ENCODE results near the gene ACAD8. TPM values are rescaled to one million over a fixed set of nuclear protein-coding genes. Genes with fewer than 3 reads are reported as not detected.
"Not testable (repeated sequence)": the region's sequence is repeated elsewhere in the genome, so short reads cannot be mapped to it uniquely, and the experiment has no call there.

The ACAD8 gene
- total RNA-seq, 1 donor from 2014 or later = 28.6 TPM

GRCh38 chr11:134282121-134283045, 29.0 kb downstream of the ACAD8 start:
- H3K27ac ChIP-seq = no peak overlapping the region
- DNase-seq (ENCODE audit: low spot score in 2 of 2) = peak in 1 of 2 donors; percentile 53
- no peaks in the 10 kb centered on the region for H3K9me3 ChIP-seq
- no peak overlapping the region for H3K4me3 ChIP-seq
- no peaks in the 10 kb centered on the region for H3K27me3 ChIP-seq
- H3K36me3 ChIP-seq = no peaks in the 10 kb centered on the region
- no peaks in the 10 kb centered on the region for H3K4me1 ChIP-seq
- intact Hi-C loops (cut with DNase I) = no loop called here
- no peak for TF ChIP-seq CTCF (IDR thresholded peaks at IDR 0.05)

- Histone ChIP-seq H3K4me1 (no peaks in the 10 kb centered on the region), H3K4me3 (no peak overlapping the region), H3K36me3 (no peaks in the 10 kb centered on the region), H3K27ac (no peak overlapping the region), H3K27me3 (no peaks in the 10 kb centered on the region), H3K9me3 (no peaks in the 10 kb centered on the region)
- intact Hi-C loops (cut with DNase I) = no loop called here
- TF ChIP-seq CTCF (IDR thresholded peaks at IDR 0.05) = no peak
- DNase-seq (ENCODE audit: low spot score in 2 of 2) = peak in 1 of 2 donors; percentile 52
Measured at GRCh38 chr11:134283461-134284230, 30.3 kb downstream of the ACAD8 start.

GRCh38 chr11:134284349-134284748, 31.0 kb downstream of the ACAD8 start:
- DNase-seq (ENCODE audit: low spot score in 2 of 2); H3K27ac ChIP-seq; intact Hi-C loops (cut with DNase I); H3K4me3 ChIP-seq; H3K9me3 ChIP-seq; H3K36me3 ChIP-seq; H3K4me1 ChIP-seq; H3K27me3 ChIP-seq: not testable (repeated sequence)

- no peaks in the 10 kb centered on the region for H3K27me3 ChIP-seq
- no peak overlapping the region for H3K27ac ChIP-seq
- no peaks in the 10 kb centered on the region for H3K36me3 ChIP-seq
- peak in 1 of 2 donors; percentile 42 for DNase-seq (ENCODE audit: low spot score in 2 of 2)
- TF ChIP-seq CTCF (IDR thresholded peaks at IDR 0.05) = no peak
- intact Hi-C loops (cut with DNase I) = no loop called here
- no peaks in the 10 kb centered on the region for H3K9me3 ChIP-seq
- H3K4me1 ChIP-seq = no peaks in the 10 kb centered on the region
- H3K4me3 ChIP-seq = no peak overlapping the region
Measured at GRCh38 chr11:134287561-134287960, 34.2 kb downstream of the ACAD8 start.

GRCh38 chr11:134288486-134288885, 35.1 kb downstream of the ACAD8 start:
- intact Hi-C loops (cut with DNase I) = no loop called here
- Histone ChIP-seq H3K4me1 (no peaks in the 10 kb centered on the region), H3K27me3 (no peaks in the 10 kb centered on the region), H3K4me3 (no peak overlapping the region), H3K27ac (no peak overlapping the region), H3K36me3 (no peaks in the 10 kb centered on the region), H3K9me3 (no peaks in the 10 kb centered on the region)
- peak in 1 of 2 donors; percentile 22 for DNase-seq (ENCODE audit: low spot score in 2 of 2)
- TF ChIP-seq CTCF (IDR thresholded peaks at IDR 0.05) = no peak

- Histone ChIP-seq H3K4me3 (no peak overlapping the region), H3K27me3 (no peaks in the 10 kb centered on the region), H3K36me3 (no peaks in the 10 kb centered on the region), H3K4me1 (no peaks in the 10 kb centered on the region), H3K27ac (no peak overlapping the region), H3K9me3 (no peaks in the 10 kb centered on the region)
- DNase-seq (ENCODE audit: low spot score in 2 of 2) = no peak
- no peak for TF ChIP-seq CTCF (IDR thresholded peaks at IDR 0.05)
- intact Hi-C loops (cut with DNase I) = no loop called here
Measured at GRCh38 chr11:134289167-134289566, 35.8 kb downstream of the ACAD8 start.
